Small intestine (tissue), 7 donors: ENCODE results near the gene SEMA4G. TPM values are rescaled to one million over a fixed set of nuclear protein-coding genes. Genes with fewer than 3 reads are reported as not detected.

Source experiments
- DNase-seq, 2 donors: peaks; one replicate each; pipeline versions ENCODE4 v3.0.0 to v3.0.0-alpha.2; 2013
- FAIRE-seq: peaks from 2 replicates; lab custom pipeline; 2012; peaks lifted over from hg19 to GRCh38; lab: Jason Lieb, UNC
- H3K27ac ChIP-seq, 3 donors: one replicate each; pipeline ENCODE4 v1.5.1; 2013; ENCODE audit warnings: low read length in 2 of 3, mild to moderate bottlenecking in 2 of 3, control low read depth in 1 of 3, inconsistent platforms in 1 of 3, low read depth in 1 of 3, moderate library complexity in 1 of 3
- H3K27me3 ChIP-seq, 3 donors: one replicate each; pipeline ENCODE4 v1.6.1; 2013; ENCODE audit warnings: low read length in 3 of 3, inconsistent platforms in 1 of 3; ENCODE audit not compliant: control insufficient read depth in 3 of 3, insufficient read depth in 3 of 3
- H3K36me3 ChIP-seq, 3 donors: one replicate each; pipeline ENCODE4 v1.6.1; 2013; ENCODE audit warnings: low read length in 3 of 3, inconsistent platforms in 1 of 3, low read depth in 1 of 3, mild to moderate bottlenecking in 1 of 3, moderate library complexity in 1 of 3; ENCODE audit not compliant: control insufficient read depth in 3 of 3, insufficient read depth in 2 of 3
- H3K4me1 ChIP-seq, 3 donors: one replicate each; pipeline ENCODE4 v1.6.1; 2013; ENCODE audit warnings: low read length in 2 of 3, inconsistent platforms in 1 of 3, low read depth in 1 of 3, mild to moderate bottlenecking in 1 of 3, moderate library complexity in 1 of 3; ENCODE audit not compliant: control insufficient read depth in 3 of 3, insufficient read depth in 2 of 3
- H3K4me3 ChIP-seq, 3 donors: one replicate each; pipeline ENCODE4 v1.5.1; 2013; ENCODE audit warnings: low read length in 3 of 3, control low read depth in 1 of 3, inconsistent platforms in 1 of 3, low read depth in 1 of 3, mild to moderate bottlenecking in 1 of 3, moderate library complexity in 1 of 3
- H3K9me3 ChIP-seq, 2 donors: one replicate each; pipeline ENCODE4 v1.6.1; 2013; ENCODE audit warnings: low read depth in 1 of 2, low read length in 1 of 2; ENCODE audit not compliant: control insufficient read depth in 2 of 2, insufficient read depth in 1 of 2
- WGBS, 3 donors: extraction: QIAGEN DNeasy Blood & Tissue Kit; methylation state at CpG; one replicate each; pipeline ENCODE4 v1.1.7; 2013; 5-methylcytosine and 5-hydroxymethylcytosine counted together
- polyA plus RNA-seq, 4 donors: library from polyadenylated mRNA; stranded (reverse) in 3 of 4; unstranded in 1 of 4; fragments of 200-250 nt in 3 of 4; fragments of 120-200 nt in 1 of 4; gene quantifications; one replicate each; pipeline versions ENCODE4 v1.2.1 to v1.2.3, GENCODE V29; 2013
- donor health status: healthy with polysubstance abuse.
- donor health status: control.
- donor health status: control.
- donor health status: Bipolar disorder and iron deficiency.
- donor health status: healthy.

Gene SEMA4G
- polyA plus RNA-seq, 4 donors: 44.9 to 153 (median 104) TPM

DNA sequence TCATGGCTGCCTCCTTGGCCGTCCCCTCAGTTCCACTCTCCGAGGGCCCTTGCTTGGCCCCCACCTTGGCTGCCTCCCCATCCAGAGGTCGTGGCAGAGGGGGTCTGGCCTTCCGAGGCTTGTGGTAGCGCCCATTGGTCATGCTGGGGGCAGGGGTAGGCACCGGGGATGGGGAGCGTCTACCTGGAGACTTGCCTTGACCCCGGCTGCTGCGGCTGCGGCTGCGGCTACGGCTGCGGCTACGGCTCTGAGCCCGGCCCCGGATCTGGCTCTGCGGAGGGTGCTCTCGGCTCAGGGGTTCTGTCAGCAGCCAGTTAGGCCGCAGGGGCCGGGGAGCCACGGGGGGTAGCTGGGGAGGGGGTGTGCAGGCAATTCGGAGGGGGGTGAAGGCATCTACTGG is 41.0 kb downstream of the SEMA4G start:
- no peaks in the 10 kb centered on the region for H3K9me3 ChIP-seq
- no peak for DNase-seq
- 92 to 96% (median 95%) methylated on average over 22 of the region's 22 CpGs for WGBS, 3 donors

DNA sequence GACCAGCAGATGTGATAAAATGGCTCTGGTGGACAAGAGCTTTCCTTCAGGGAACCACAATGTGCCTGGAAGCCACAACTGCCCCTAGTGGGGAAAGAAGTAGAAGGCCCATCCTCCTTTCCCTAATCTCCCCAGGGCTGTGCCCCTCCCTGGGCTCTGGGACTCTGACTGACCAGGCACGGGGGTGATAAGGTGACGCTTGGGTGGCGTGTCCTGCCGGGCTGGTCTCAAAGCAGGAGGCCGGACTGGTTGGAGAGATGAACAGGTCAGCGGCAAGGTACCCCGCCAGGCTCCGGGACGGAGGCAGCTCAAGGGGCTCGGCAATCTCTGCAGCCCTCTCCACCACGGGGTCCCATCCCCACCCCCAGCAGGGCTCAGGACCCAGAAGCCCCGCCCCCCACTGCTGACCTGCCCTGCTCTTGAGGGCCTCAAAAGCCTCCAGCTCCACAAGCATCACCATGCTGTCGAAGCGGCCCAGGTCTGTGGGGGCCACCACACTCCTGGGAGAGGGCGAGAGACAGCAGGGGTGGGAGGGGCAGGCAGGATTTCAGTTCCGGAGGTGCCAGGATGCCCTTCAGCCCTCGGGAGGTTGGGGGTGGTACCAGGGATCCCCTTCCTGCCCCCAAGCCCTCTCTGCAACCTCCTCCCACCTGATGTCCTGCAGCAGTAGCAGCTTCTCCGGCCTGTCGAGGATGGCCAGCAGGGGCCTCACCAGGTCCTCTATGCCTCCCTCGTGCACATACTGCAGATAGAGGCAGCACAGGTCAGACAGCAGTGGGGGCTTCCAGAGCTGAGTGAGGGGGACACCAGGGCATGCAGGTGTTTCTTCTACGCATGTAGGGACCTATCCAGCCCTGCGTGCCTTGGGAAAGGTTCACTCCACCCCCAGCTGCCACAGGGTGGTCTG is 42.5 kb downstream of the SEMA4G start:
- no peak overlapping the region for H3K4me3 ChIP-seq
- WGBS, 3 donors: 48 to 66% (median 60%) methylated on average over 19 to 22 of the region's 22 CpGs
- H3K27me3 ChIP-seq: peaks cover 0 to 2% (median 0%) of the 10 kb centered on the region in 3 donors
- peak overlapping the region in 1 of 3 donors; percentile 13 for H3K27ac ChIP-seq
- DNase-seq (peak in 1 of 2 donors; percentile 35), FAIRE-seq (no peak)
- peaks cover 0 to 43% (median 0%) of the 10 kb centered on the region in 3 donors for H3K4me1 ChIP-seq
- H3K9me3 ChIP-seq: no peaks in the 10 kb centered on the region
- H3K36me3 ChIP-seq: peaks cover 0 to 44% (median 2%) of the 10 kb centered on the region in 3 donors

More for the DNA sequence above, 41.0 kb downstream of the SEMA4G start:
- Histone ChIP-seq H3K4me1 (peaks cover 0 to 52% (median 0%) of the 10 kb centered on the region in 3 donors), H3K4me3 (no peak overlapping the region), H3K36me3 (peaks cover 0 to 44% (median 2%) of the 10 kb centered on the region in 3 donors), H3K27ac (no peak overlapping the region), H3K27me3 (no peaks in the 10 kb centered on the region)
- FAIRE-seq: no peak

DNA sequence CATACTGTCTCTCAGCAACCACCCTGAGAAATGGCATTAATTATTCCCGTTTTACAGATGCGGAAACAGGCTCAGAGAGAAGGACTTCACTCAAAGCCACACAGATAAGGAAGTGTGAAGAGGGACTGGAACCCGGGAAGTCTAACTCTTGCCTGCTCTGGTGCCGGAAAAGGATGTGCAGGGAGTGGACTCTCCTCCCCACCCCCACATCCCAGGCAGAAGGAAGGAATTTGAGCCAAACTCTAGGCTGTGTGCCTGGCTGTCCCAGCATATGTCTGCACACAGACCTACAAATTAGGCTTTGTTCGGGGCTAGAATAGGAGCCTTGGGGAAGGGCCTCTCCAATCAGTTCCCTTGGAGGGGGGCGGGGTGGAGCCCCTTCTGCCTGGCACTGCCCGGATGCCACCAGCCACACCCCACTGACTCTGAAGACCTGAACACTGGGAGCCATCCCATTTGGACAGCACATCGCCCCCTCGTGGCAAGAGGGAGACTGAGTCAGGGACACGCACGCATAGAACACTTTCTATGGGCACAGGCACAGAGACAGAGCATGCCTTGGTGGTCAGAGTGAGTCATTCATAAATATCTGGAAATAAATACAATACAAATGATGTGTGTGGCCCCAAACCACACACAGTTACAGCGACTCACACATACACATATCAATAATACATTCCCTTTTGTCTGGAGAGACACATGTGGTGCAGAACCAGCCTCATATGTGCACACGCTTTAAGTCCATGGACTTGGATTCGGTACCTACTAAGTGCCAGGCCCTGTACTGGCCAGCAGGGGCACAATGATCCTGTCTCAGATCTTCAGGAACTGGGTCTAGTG is 43.4 kb downstream of the SEMA4G start:
- 14 to 17% (median 16%) methylated on average over 14 of the region's 14 CpGs for WGBS, 3 donors
- H3K36me3 ChIP-seq: peaks cover 0 to 44% (median 0%) of the 10 kb centered on the region in 3 donors
- no peaks in the 10 kb centered on the region for H3K9me3 ChIP-seq
- H3K4me1 ChIP-seq: peaks cover 0 to 36% (median 0%) of the 10 kb centered on the region in 3 donors
- DNase-seq (peak; percentile 88), FAIRE-seq (no peak)
- H3K27ac ChIP-seq: no peak overlapping the region
- no peak overlapping the region for H3K4me3 ChIP-seq
- H3K27me3 ChIP-seq: peaks cover 0 to 4% (median 0%) of the 10 kb centered on the region in 3 donors

DNA sequence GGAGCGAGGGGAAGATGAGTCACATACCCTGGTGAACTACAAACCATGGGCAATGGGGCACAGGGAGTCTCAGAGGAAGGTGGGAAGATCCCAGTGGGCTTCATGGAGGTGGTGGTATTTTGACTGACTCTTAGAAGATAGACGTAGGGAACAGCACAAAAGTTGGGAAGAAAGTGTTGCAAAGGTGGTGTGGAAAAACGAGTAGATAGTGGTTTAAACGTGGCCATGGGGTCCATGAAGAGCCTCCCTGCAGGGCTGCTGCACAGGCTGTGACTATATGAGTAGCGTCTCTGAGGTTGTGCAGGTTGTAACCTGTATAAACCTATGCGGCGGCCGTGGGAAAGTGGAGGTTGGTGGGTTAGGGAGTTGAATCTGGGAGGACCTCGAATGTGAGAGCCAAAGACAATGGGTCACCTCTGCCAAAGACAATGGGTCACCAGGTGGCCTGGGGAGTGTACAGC is 44.1 kb downstream of the SEMA4G start:
- Histone ChIP-seq H3K9me3 (no peaks in the 10 kb centered on the region), H3K36me3 (peaks cover 0 to 44% (median 0%) of the 10 kb centered on the region in 3 donors), H3K27ac (no peak overlapping the region), H3K4me3 (no peak overlapping the region), H3K27me3 (peaks cover 0 to 4% (median 0%) of the 10 kb centered on the region in 3 donors), H3K4me1 (peaks cover 0 to 39% (median 0%) of the 10 kb centered on the region in 3 donors)
- no peak for FAIRE-seq
- WGBS, 3 donors: 38 to 55% (median 39%) methylated on average over 9 of the region's 9 CpGs
- DNase-seq: no peak

DNA sequence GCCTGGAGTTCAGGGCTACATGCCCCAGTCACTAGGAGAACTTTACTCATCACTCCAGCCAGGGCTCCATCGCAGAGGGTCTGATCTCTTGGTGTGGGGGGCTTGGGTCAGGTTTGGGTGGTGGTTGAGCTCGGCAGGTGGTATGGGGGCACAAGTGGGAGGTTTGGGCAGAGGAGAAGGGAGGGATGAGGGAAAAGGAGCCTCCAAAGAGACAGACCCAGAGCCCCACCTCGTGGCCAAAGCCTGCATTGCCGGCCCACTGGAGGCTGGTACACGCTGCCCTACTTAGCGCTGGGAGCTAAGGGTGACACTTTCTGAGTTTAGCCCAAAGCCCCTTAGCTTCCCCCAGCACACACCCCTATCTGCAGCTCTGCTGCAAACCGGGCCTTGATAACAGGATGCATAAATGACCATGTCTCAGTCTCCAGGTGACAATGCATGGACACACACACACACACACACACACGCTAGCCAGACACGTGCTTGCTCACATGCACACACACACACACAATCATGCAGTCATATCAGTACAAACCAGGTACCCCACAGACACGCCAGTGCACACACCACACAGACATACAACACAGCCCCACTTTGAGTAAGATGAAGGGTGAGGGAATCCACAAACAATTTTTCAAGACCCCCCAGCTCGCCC is 45.1 kb downstream of the SEMA4G start:
- no peak overlapping the region for H3K4me3 ChIP-seq
- peaks cover 0 to 38% (median 0%) of the 10 kb centered on the region in 3 donors for H3K4me1 ChIP-seq
- FAIRE-seq: no peak
- DNase-seq: peak; percentile 68 to 81
- peaks cover 0 to 44% (median 0%) of the 10 kb centered on the region in 3 donors for H3K36me3 ChIP-seq
- peaks cover 0 to 4% (median 0%) of the 10 kb centered on the region in 3 donors for H3K27me3 ChIP-seq
- no peaks in the 10 kb centered on the region for H3K9me3 ChIP-seq
- 13 to 20% (median 15%) methylated on average over 11 of the region's 11 CpGs for WGBS, 3 donors
- no peak overlapping the region for H3K27ac ChIP-seq

DNA sequence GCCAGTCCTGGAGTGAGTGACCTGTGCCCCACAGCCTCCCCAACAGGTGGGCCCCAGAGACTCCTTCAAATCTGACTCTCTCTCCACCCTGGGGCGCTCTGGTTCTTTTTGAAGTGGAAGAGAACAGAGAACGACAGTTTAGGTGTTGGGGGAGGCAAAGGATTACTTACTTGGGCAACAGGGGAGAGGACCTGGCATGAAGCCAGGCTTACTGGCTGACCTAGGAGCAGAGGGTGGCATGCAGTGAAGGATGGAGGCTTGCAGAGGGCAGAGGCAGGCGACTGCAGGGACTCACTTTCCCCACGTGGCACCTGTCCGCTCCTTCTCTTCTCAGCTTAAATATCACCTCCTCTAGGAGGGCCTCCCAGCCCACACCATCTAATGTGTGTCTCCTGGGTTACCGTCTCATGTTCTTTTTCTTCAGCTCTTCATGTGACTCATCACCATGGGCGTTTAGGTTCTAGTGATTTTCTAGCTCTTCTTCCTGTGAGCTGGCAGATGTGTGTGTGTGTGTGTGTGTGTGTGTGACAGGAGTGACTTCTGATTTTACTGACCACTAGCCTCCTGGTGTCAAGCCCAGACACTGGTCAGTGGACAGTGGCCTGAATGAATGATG is 45.8 kb downstream of the SEMA4G start:
- Histone ChIP-seq H3K9me3 (no peaks in the 10 kb centered on the region), H3K27me3 (peaks cover 0 to 4% (median 0%) of the 10 kb centered on the region in 3 donors), H3K36me3 (peaks cover 0 to 44% (median 0%) of the 10 kb centered on the region in 3 donors), H3K4me1 (peaks cover 0 to 37% (median 0%) of the 10 kb centered on the region in 3 donors), H3K27ac (no peak overlapping the region), H3K4me3 (no peak overlapping the region)
- no peak for FAIRE-seq
- 37 to 51% (median 41%) methylated on average over 6 to 7 of the region's 7 CpGs for WGBS, 3 donors
- no peak for DNase-seq

DNA sequence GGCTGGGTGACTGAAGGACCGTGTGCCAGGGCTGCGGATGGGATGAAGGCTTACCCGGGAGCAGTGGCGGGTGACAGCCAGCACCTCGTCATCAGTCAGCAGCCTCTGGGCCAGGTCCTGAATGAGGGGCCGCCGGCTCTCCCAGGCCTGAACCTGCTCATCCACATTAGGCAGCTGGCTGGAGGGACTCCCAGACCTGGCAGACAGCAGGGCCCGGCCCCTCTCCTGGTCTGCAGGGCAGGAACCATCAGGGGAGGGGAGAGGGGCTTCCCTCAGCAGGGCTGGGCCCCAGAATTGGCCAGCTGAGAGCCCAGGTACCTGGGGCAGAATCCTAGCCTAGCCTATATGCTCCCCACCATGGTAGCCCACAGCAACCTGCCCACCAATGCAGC is 46.3 kb downstream of the SEMA4G start:
- no peaks in the 10 kb centered on the region for H3K9me3 ChIP-seq
- H3K4me1 ChIP-seq: peaks cover 0 to 37% (median 0%) of the 10 kb centered on the region in 3 donors
- H3K36me3 ChIP-seq: peaks cover 0 to 49% (median 0%) of the 10 kb centered on the region in 3 donors
- DNase-seq (no peak), FAIRE-seq (no peak)
- WGBS, 3 donors: 81 to 94% (median 90%) methylated on average over 7 to 8 of the region's 8 CpGs
- H3K27me3 ChIP-seq: peaks cover 0 to 4% (median 0%) of the 10 kb centered on the region in 3 donors
- no peak overlapping the region for H3K4me3 ChIP-seq
- no peak overlapping the region for H3K27ac ChIP-seq
